DOHH2 (cell line): ENCODE results near the gene OXNAD1.

Experiments
- H3F3A ChIP-seq: fragments of 200-600 bp; sonication (generic), shearing (Covaris generic); 2 replicates; pipeline ENCODE4 v1.6.0; 2016; ENCODE audit warnings: antibody characterized with exemption, mild to moderate bottlenecking; ENCODE audit not compliant: control insufficient read depth, insufficient read depth
- H3K27ac ChIP-seq: fragments of 200-600 bp; sonication (generic); 2 replicates; pipeline ENCODE4 v1.5.1; 2014; ENCODE audit warnings: low read depth, mild to moderate bottlenecking, low read length, moderate library complexity
- H3K27me3 ChIP-seq: fragments of 200-600 bp; sonication (generic); 2 replicates; pipeline ENCODE4 v1.6.1; 2014; ENCODE audit warnings: mild to moderate bottlenecking, low read length, mixed read lengths; ENCODE audit not compliant: control insufficient read depth
- H3K36me3 ChIP-seq: fragments of 200-600 bp; sonication (generic); 2 replicates; pipeline ENCODE4 v1.6.1; 2014; ENCODE audit warnings: mild to moderate bottlenecking, low read length, moderate library complexity, mixed read lengths; ENCODE audit not compliant: control insufficient read depth
- H3K4me1 ChIP-seq: fragments of 200-600 bp; sonication (generic); 2 replicates; pipeline ENCODE4 v1.6.1; 2014; ENCODE audit warnings: mild to moderate bottlenecking, low read length, mixed read lengths; ENCODE audit not compliant: control insufficient read depth
- H3K4me2 ChIP-seq: fragments of 200-600 bp; sonication (generic); 2 replicates; pipeline ENCODE4 v1.6.0; 2014; ENCODE audit warnings: mild to moderate bottlenecking, low read length, moderate library complexity
- H3K4me3 ChIP-seq: fragments of 200-600 bp; sonication (generic); 2 replicates; pipeline ENCODE4 v1.5.1; 2014; ENCODE audit warnings: mild to moderate bottlenecking, low read length, mixed read lengths
- H3K79me2 ChIP-seq: fragments of 200-600 bp; sonication (generic); 2 replicates; pipeline ENCODE4 v1.6.1; 2014; ENCODE audit warnings: mild to moderate bottlenecking, low read length, mixed read lengths; ENCODE audit not compliant: control insufficient read depth
- H3K9me2 ChIP-seq: fragments of 200-600 bp; sonication (generic); replicated peaks from 2 replicates; pipeline ENCODE4 v1.6.1; 2014; ENCODE audit warnings: mild to moderate bottlenecking, low read length, mixed read lengths; ENCODE audit not compliant: control insufficient read depth
- H3K9me3 ChIP-seq: fragments of 200-600 bp; sonication (generic); 2 replicates; pipeline ENCODE4 v1.6.1; 2014; ENCODE audit warnings: antibody characterized with exemption, low read length, mixed read lengths; ENCODE audit not compliant: control insufficient read depth, insufficient read depth
- H4K20me1 ChIP-seq: fragments of 200-600 bp; sonication (generic); 2 replicates; pipeline ENCODE4 v1.6.0; 2014; ENCODE audit warnings: low read depth, mild to moderate bottlenecking, antibody characterized with exemption, low read length, moderate library complexity; ENCODE audit not compliant: control insufficient read depth, insufficient read depth
- EZH2phosphoT487 ChIP-seq: fragments of 200-600 bp; sonication (generic); IDR thresholded peaks from 2 replicates; pipeline ENCODE4 v1.6.1; 2017; ENCODE audit warnings: borderline replicate concordance, mild to moderate bottlenecking, antibody characterized with exemption, low read length, moderate library complexity, mixed read lengths
- TF ChIP-seq, protein P1 (sequence below): fragments of 200-600 bp; sonication (generic); IDR thresholded peaks from one replicate; pipeline ENCODE4 v1.5.1; 2014; ENCODE audit warnings: antibody characterized with exemption, mild to moderate bottlenecking, low read depth, low read length; ENCODE audit not compliant: poor library complexity, severe bottlenecking

The OXNAD1 gene

DNA sequence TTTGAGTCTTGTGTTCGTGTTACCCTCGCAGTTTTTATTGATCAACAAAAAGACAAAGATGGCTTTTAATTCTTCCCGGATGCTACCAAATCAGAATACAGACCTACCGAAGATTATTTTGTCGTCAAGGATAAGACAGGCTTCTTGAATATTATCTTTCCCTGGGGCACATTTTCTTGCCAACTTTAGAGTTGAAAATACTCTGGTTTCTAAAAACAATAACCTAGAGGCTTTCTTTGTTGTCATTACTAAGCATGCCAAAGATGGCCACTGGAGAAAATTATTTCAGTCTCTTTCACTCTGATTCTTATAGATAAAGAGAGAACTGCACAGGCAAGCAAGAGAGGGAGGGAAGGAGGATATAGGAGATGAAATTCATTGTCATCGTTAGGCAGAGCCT is 33.9 kb downstream of the OXNAD1 start:
- Histone ChIP-seq H3K4me1 (peaks cover 25% of the 10 kb centered on the region), H3K9me2 (no peaks in the 10 kb centered on the region), H3K4me2 (no peak overlapping the region), H4K20me1 (no peaks in the 10 kb centered on the region), H3K79me2 (no peaks in the 10 kb centered on the region), H3F3A (peaks cover 11% of the 10 kb centered on the region), H3K36me3 (peaks cover 79% of the 10 kb centered on the region), H3K9me3 (peaks cover under 1% of the 10 kb centered on the region; the same call in 1 of the 2 replicates), H3K4me3 (no peak overlapping the region), H3K27ac (no peak overlapping the region), H3K27me3 (no peaks in the 10 kb centered on the region)
- TF ChIP-seq, protein P1, sequence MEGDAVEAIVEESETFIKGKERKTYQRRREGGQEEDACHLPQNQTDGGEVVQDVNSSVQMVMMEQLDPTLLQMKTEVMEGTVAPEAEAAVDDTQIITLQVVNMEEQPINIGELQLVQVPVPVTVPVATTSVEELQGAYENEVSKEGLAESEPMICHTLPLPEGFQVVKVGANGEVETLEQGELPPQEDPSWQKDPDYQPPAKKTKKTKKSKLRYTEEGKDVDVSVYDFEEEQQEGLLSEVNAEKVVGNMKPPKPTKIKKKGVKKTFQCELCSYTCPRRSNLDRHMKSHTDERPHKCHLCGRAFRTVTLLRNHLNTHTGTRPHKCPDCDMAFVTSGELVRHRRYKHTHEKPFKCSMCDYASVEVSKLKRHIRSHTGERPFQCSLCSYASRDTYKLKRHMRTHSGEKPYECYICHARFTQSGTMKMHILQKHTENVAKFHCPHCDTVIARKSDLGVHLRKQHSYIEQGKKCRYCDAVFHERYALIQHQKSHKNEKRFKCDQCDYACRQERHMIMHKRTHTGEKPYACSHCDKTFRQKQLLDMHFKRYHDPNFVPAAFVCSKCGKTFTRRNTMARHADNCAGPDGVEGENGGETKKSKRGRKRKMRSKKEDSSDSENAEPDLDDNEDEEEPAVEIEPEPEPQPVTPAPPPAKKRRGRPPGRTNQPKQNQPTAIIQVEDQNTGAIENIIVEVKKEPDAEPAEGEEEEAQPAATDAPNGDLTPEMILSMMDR, result no peak
- no peak for TF ChIP-seq EZH2phosphoT487

DNA sequence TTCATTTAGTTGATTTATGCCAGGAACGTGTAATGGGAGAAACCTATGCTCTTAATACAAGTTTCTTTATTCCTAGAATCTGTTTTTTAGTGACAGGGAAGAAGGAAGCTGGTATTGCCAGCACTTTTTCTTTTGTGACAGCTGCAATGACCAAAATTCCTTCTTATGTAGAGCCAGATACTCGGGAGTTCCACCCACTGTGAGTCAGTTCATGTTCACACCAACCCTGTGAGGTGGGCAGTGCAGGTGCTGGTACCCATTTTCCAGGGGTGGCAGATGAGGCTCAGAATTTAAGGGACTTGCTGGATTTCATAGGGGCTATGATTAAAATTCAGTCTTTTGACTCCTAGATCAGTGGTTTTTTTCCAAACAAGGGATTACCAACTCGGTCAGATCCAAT is 34.7 kb downstream of the OXNAD1 start:
- peak overlapping the region; percentile 49 for H3K4me2 ChIP-seq
- no peaks in the 10 kb centered on the region for H3K9me2 ChIP-seq
- peaks cover 20% of the 10 kb centered on the region for H3F3A ChIP-seq
- peaks cover 25% of the 10 kb centered on the region for H3K4me1 ChIP-seq
- H3K4me3 ChIP-seq, result no peak overlapping the region
- H3K27me3 ChIP-seq, result no peaks in the 10 kb centered on the region
- 0 out of 2 replicates have a peak overlapping the region, but pooled peaks have one; percentile 8 for H3K27ac ChIP-seq
- H3K9me3 ChIP-seq, result no peaks in the 10 kb centered on the region
- no peaks in the 10 kb centered on the region for H4K20me1 ChIP-seq
- peaks cover 75% of the 10 kb centered on the region for H3K36me3 ChIP-seq
- TF ChIP-seq, protein P1, result no peak
- no peak for TF ChIP-seq EZH2phosphoT487
- H3K79me2 ChIP-seq, result no peaks in the 10 kb centered on the region

DNA sequence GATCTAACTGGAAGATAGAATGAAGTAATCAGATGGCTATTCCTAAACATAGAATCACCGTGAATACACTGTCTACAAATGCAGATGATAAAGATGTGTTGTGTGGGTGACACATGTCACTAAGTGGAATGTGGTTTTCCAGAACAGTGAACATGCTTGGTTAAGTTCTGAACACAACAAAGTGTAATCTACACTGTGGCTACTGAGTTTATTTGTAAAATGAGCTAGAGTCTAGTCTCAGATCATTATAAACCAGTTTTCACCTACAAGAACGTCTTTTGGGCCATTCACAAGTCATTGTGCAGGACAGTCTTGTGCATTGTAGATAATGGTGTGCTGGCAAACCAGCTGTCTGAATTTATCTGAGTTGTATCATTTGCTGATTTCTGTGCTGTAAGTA is 35.3 kb downstream of the OXNAD1 start:
- peak overlapping the region; percentile 49 for H3K4me2 ChIP-seq
- no peaks in the 10 kb centered on the region for H4K20me1 ChIP-seq
- peaks cover 23% of the 10 kb centered on the region for H3F3A ChIP-seq
- no peaks in the 10 kb centered on the region for H3K27me3 ChIP-seq
- H3K9me2 ChIP-seq, result no peaks in the 10 kb centered on the region
- H3K36me3 ChIP-seq, result peaks cover 74% of the 10 kb centered on the region
- 0 out of 2 replicates have a peak overlapping the region, but pooled peaks have one; percentile 8 for H3K27ac ChIP-seq
- H3K79me2 ChIP-seq, result no peaks in the 10 kb centered on the region
- H3K9me3 ChIP-seq, result no peaks in the 10 kb centered on the region
- no peak for TF ChIP-seq EZH2phosphoT487
- TF ChIP-seq, protein P1, result no peak
- H3K4me1 ChIP-seq, result peaks cover 25% of the 10 kb centered on the region
- H3K4me3 ChIP-seq, result peak overlapping the region; percentile 17; the same call in 1 of the 2 replicates
